AG10803 (cell line): Measurements from ENCODE around the gene NKPD1.

Experiments
- DNase-seq: peaks from one replicate; pipeline ENCODE4 v3.0.0; 2010; ENCODE audit warnings: low read depth
- H3K4me3 ChIP-seq: 2 replicates; pipeline ENCODE4 v1.5.1; 2011; ENCODE audit warnings: mild to moderate bottlenecking, low read length, control low read depth
- CTCF ChIP-seq: conservative IDR thresholded peaks from 2 replicates; pipeline ENCODE4 v1.5.1; 2011; ENCODE audit warnings: mild to moderate bottlenecking, low read length, control low read depth, inconsistent platforms

Gene NKPD1

GRCh38 chr19:45159971-45160324, 834 bp downstream of the NKPD1 start:
- no peak for DNase-seq
- no peak overlapping the region for H3K4me3 ChIP-seq
- TF ChIP-seq CTCF, result no peak

GRCh38 chr19:45159210-45159970, 1.4 kb downstream of the NKPD1 start:
- no peak for DNase-seq
- no peak for TF ChIP-seq CTCF
- no peak overlapping the region for H3K4me3 ChIP-seq

- H3K4me3 ChIP-seq, result no peak overlapping the region
- no peak for TF ChIP-seq CTCF
These were observed 2.1 kb downstream of the NKPD1 start for GRCh38 chr19:45158503-45159209.

GRCh38 chr19:45156751-45157150, 4.0 kb downstream of the NKPD1 start:
- no peak for DNase-seq
- H3K4me3 ChIP-seq, result no peak overlapping the region
- TF ChIP-seq CTCF, result no peak

More at GRCh38 chr19:45158503-45159209, 2.1 kb downstream of the NKPD1 start:
- DNase-seq, result no peak

GRCh38 chr19:45156011-45156630, 4.7 kb downstream of the NKPD1 start:
- no peak overlapping the region for H3K4me3 ChIP-seq
- no peak for TF ChIP-seq CTCF
- DNase-seq, result no peak

- H3K4me3 ChIP-seq, result no peak overlapping the region
- peak; percentile 50 for DNase-seq
- TF ChIP-seq CTCF, result no peak
These were observed 6.5 kb downstream of the NKPD1 start for GRCh38 chr19:45154064-45154827.
